Tibial nerve (tissue), 4 donors: Measurements from ENCODE around the gene CCDC88C. TPM values are rescaled to one million over a fixed set of nuclear protein-coding genes. Genes with fewer than 3 reads are reported as not detected.

Source experiments
- DNase-seq, 2 donors: peaks; one replicate each; pipeline ENCODE4 v3.0.0-alpha.2; 2019; ENCODE audit warnings: low spot score in 2 of 2
- H3K27ac ChIP-seq, 4 donors: fragments of 200-600 bp; sonication (generic) in 3 of 4; one replicate each; pipeline ENCODE4 v1.5.1; 2017 to 2019; ENCODE audit warnings: mild to moderate bottlenecking in 1 of 4
- H3K27me3 ChIP-seq, 2 donors: fragments of 200-600 bp; sonication (generic) in 1 of 2; one replicate each; pipeline versions ENCODE4 v1.5.1 to v1.6.0; 2017 to 2019
- H3K36me3 ChIP-seq, 3 donors: fragments of 200-600 bp; sonication (generic); one replicate each; pipeline ENCODE4 v1.5.1; 2018 to 2019
- H3K4me1 ChIP-seq, 4 donors: fragments of 200-600 bp; sonication (generic) in 3 of 4; one replicate each; pipeline ENCODE4 v1.5.1; 2017 to 2019
- H3K4me3 ChIP-seq, 4 donors: fragments of 200-600 bp; sonication (generic) in 3 of 4; one replicate each; pipeline ENCODE4 v1.5.1; 2017 to 2019; ENCODE audit warnings: mild to moderate bottlenecking in 1 of 4, moderate library complexity in 1 of 4
- H3K9me3 ChIP-seq, 4 donors: fragments of 200-600 bp; sonication (generic) in 3 of 4; one replicate each; pipeline ENCODE4 v1.5.1; 2017 to 2019
- EP300 ChIP-seq, 2 donors: sonication (generic); formaldehyde crosslinking; IDR thresholded peaks; one replicate each; pipeline ENCODE4 v1.6.1; 2017; ENCODE audit warnings: antibody characterized with exemption in 2 of 2, mild to moderate bottlenecking in 1 of 2
- POLR2A ChIP-seq, 2 donors: fragments of 450-650 bp; IDR thresholded peaks; one replicate each; pipeline ENCODE4 v1.6.1; 2017; ENCODE audit warnings: antibody characterized with exemption in 2 of 2, mild to moderate bottlenecking in 2 of 2, moderate library complexity in 2 of 2
- WGBS, 2 donors: methylation state at CpG; one replicate each; pipeline ENCODE4 v1.1.5; 2018; 5-methylcytosine and 5-hydroxymethylcytosine counted together
- total RNA-seq, 4 donors: library from RNA; depleted of rRNA; stranded (reverse); fragments of >200 nt; gene quantifications; one replicate each; pipeline ENCODE4 v1.1.0, GENCODE V29; 2016
- TF ChIP-seq, protein P1 (sequence below), 5 experiments: fragments of 200-600 bp in 3 of 5; fragments of 450-650 bp in 2 of 5; sonication (generic) in 3 of 5; IDR thresholded peaks; one replicate each; pipeline ENCODE4 v1.5.1; 2016 to 2019; ENCODE audit warnings: antibody characterized with exemption in 5 of 5, mild to moderate bottlenecking in 3 of 5, moderate library complexity in 2 of 5

The CCDC88C gene
- total RNA-seq, 4 donors from 2014 or later, result 3.6 to 12.6 (median 6.8) TPM

DNA sequence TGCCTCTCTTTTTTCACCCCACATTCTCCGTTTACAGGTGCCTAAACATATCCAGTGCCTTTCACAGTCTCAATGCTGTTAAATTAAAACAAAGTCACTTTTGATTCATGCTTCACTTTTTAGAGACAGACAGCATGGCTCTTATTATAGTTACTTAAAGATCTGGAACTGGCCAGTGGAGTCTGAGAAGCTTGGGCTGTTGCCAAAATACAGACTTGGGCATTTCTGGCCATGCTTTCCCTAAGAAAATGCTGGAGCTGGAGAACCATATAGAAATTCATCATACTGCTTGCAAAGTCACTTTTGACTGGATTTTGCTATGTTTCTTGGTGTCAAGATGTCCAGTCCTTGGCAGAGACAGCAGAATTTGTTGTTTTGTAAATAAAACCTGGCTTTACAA lies 161.0 kb downstream of the CCDC88C start:
- H3K27ac ChIP-seq, result no peak overlapping the region
- H3K4me3 ChIP-seq, result no peak overlapping the region
- peaks cover 0 to 48% of the 10 kb centered on the region in 2 donors for H3K27me3 ChIP-seq
- H3K36me3 ChIP-seq, result no peaks in the 10 kb centered on the region
- no peak for DNase-seq
- no peak for TF ChIP-seq POLR2A (IDR thresholded peaks at IDR 0.05)
- TF ChIP-seq, protein P1, sequence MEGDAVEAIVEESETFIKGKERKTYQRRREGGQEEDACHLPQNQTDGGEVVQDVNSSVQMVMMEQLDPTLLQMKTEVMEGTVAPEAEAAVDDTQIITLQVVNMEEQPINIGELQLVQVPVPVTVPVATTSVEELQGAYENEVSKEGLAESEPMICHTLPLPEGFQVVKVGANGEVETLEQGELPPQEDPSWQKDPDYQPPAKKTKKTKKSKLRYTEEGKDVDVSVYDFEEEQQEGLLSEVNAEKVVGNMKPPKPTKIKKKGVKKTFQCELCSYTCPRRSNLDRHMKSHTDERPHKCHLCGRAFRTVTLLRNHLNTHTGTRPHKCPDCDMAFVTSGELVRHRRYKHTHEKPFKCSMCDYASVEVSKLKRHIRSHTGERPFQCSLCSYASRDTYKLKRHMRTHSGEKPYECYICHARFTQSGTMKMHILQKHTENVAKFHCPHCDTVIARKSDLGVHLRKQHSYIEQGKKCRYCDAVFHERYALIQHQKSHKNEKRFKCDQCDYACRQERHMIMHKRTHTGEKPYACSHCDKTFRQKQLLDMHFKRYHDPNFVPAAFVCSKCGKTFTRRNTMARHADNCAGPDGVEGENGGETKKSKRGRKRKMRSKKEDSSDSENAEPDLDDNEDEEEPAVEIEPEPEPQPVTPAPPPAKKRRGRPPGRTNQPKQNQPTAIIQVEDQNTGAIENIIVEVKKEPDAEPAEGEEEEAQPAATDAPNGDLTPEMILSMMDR (IDR thresholded peaks at IDR 0.05), result no peak
- TF ChIP-seq EP300 (IDR thresholded peaks at IDR 0.05), result no peak
- WGBS, 2 donors, result 33 to 44% methylated on average over 1 of the region's 1 CpG
- H3K9me3 ChIP-seq, result no peaks in the 10 kb centered on the region
- peaks cover 0 to 13% (median 9%) of the 10 kb centered on the region in 4 donors for H3K4me1 ChIP-seq

DNA sequence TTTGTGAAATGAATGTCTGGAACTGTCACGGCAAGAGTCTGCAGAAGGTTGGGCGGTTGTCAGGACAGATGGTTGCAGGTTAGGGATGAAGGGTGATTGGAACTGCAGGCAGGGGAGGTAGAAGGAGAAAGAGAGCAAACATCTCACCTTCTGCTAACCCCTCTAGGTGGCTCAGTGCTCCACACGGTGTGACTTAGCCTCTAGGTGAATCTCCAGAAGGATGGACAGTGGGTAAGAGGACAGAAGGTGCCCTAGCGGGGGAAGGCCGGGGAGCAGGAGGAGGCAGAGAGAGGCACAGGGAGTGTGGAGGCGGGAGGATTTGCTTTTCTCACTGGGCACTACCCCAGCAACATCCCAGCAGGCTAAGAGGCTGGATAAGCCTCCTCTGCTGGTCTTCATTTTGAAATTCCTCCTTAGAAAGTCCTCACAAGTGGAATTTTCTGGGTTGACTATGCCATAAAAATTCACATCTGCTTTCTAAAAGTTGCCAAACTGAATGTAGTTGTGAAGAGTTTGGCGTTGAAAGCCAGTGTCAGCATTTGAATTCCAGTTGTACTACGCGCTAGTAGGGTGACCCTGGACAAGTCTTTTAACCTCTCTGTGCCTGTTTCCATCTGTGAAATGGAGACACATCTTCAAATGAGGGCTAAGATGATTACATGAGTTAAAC lies 162.5 kb downstream of the CCDC88C start:
- TF ChIP-seq POLR2A (IDR thresholded peaks at IDR 0.05) (no peak), EP300 (IDR thresholded peaks at IDR 0.05) (no peak)
- TF ChIP-seq, protein P1 (IDR thresholded peaks at IDR 0.05), result no peak
- 62 to 75% methylated on average over 9 of the region's 9 CpGs for whole genome bisulfite sequencing, 2 donors

DNA sequence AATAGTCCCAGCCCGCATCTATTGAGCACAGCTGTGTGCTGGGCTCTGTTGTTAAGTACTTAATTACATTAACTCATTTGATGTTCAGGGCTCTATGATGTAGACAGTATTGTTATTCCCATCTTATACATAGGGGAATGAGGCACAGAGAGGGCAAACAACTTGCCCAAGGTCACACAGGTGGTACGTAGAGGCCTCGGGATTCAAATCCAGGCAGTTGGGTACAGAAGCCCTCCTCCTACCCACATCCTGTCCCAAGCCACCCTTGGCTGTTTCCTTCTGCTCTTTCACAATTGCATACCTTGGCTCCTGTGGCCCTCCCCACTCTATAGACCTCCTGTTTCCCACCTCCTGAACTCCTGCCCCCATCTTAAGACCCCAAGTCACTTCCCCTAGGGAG lies 163.2 kb downstream of the CCDC88C start:
- WGBS, 2 donors, result 84 to 86% methylated on average over 3 of the region's 3 CpGs
- Histone ChIP-seq H3K27me3 (peaks cover 0 to 44% of the 10 kb centered on the region in 2 donors), H3K9me3 (no peaks in the 10 kb centered on the region), H3K4me1 (peaks cover 0 to 22% (median 9%) of the 10 kb centered on the region in 4 donors), H3K36me3 (no peaks in the 10 kb centered on the region), H3K27ac (no peak overlapping the region), H3K4me3 (no peak overlapping the region)
- DNase-seq, result no peak
- TF ChIP-seq POLR2A (IDR thresholded peaks at IDR 0.05), result no peak
- TF ChIP-seq, protein P1 (IDR thresholded peaks at IDR 0.05), result no peak
- TF ChIP-seq EP300 (IDR thresholded peaks at IDR 0.05), result no peak

More for the DNA sequence above, 162.5 kb downstream of the CCDC88C start:
- Histone ChIP-seq H3K36me3 (no peaks in the 10 kb centered on the region), H3K27me3 (peaks cover 0 to 49% of the 10 kb centered on the region in 2 donors), H3K9me3 (no peaks in the 10 kb centered on the region), H3K27ac (no peak overlapping the region), H3K4me1 (peaks cover 0 to 16% (median 9%) of the 10 kb centered on the region in 4 donors), H3K4me3 (no peak overlapping the region)
- no peak for DNase-seq

DNA sequence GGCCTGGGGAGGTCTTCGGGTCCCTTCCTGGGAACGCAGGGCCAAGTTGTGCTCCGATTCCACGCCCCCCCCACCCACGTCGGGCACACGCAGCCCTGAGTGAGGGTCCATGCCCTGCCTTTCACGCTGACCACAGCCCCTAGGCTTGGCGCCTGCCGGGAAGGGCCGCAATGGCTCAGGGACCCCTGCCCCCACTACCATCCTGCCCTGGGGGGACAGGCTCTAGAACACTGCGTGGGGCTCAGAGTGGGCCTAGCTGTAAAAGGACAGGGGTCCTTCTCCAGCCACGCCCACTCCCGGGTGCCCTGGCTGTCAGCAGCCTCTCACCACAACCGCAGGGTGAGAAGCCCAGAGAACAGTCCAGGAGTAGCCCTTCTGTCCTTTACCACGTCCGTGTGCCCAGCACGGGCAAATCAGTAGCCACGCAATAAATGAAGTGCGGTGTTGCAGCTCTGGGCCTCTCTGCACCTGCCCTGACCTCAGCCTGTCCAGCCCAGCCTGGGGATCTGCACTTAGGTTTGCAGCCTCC lies 163.8 kb downstream of the CCDC88C start:
- H3K36me3 ChIP-seq, result no peaks in the 10 kb centered on the region
- no peak for DNase-seq
- H3K27ac ChIP-seq, result peak overlapping the region in 1 of 4 donors; percentile 62
- H3K4me3 ChIP-seq, result peak overlapping the region in 3 of 4 donors; percentile 22 to 57 (median 42)
- WGBS, 2 donors, result 44 to 51% methylated on average over 7 to 18 of the region's 20 CpGs
- no peaks in the 10 kb centered on the region for H3K9me3 ChIP-seq
- peaks cover 0 to 22% (median 9%) of the 10 kb centered on the region in 4 donors for H3K4me1 ChIP-seq
- peaks cover 0 to 38% of the 10 kb centered on the region in 2 donors for H3K27me3 ChIP-seq
- TF ChIP-seq EP300 (IDR thresholded peaks at IDR 0.05) (no peak), POLR2A (IDR thresholded peaks at IDR 0.05) (no peak)
- TF ChIP-seq, protein P1 (IDR thresholded peaks at IDR 0.05), result no peak
